Measurements from ENCODE around the gene IGF1R. TPM values are rescaled to one million over a fixed set of nuclear protein-coding genes. Genes with fewer than 3 reads are reported as not detected.

The IGF1R gene
- total RNA-seq, 1 donor from 2014 or later = 145 TPM

- H3K4me1 Mint-ChIP-seq (ENCODE audit: low read depth, unreplicated experiment) = peaks cover 27% of the 10 kb centered on the region
- peaks cover 3% of the 10 kb centered on the region for H3K9me3 Mint-ChIP-seq (ENCODE audit: unreplicated experiment)
- H3K27ac Mint-ChIP-seq (ENCODE audit: unreplicated experiment) = no peak overlapping the region
- DNase-seq = no peak
- no peak overlapping the region for H3K4me3 Mint-ChIP-seq (ENCODE audit: unreplicated experiment)
- no peak for TF ChIP-seq CTCF (IDR thresholded peaks at IDR 0.05; ENCODE audit: partially characterized antibody, unreplicated experiment)
- peaks cover 2% of the 10 kb centered on the region for H3K27me3 Mint-ChIP-seq (ENCODE audit: unreplicated experiment)
- no peaks in the 10 kb centered on the region for H3K36me3 Mint-ChIP-seq (ENCODE audit: unreplicated experiment)
These were observed 112.6 kb downstream of the IGF1R start for GRCh38 chr15:98760975-98761374.

- Mint-ChIP-seq H3K27me3 (ENCODE audit: unreplicated experiment) (peaks cover 2% of the 10 kb centered on the region), H3K4me3 (ENCODE audit: unreplicated experiment) (no peak overlapping the region), H3K36me3 (ENCODE audit: unreplicated experiment) (no peaks in the 10 kb centered on the region), H3K4me1 (ENCODE audit: low read depth, unreplicated experiment) (peaks cover 26% of the 10 kb centered on the region), H3K9me3 (ENCODE audit: unreplicated experiment) (peaks cover 3% of the 10 kb centered on the region), H3K27ac (ENCODE audit: unreplicated experiment) (no peak overlapping the region)
- DNase-seq = no peak
- TF ChIP-seq CTCF (IDR thresholded peaks at IDR 0.05; ENCODE audit: partially characterized antibody, unreplicated experiment) = no peak
These were observed 114.8 kb downstream of the IGF1R start for GRCh38 chr15:98763179-98763578.

- TF ChIP-seq CTCF (IDR thresholded peaks at IDR 0.05; ENCODE audit: partially characterized antibody, unreplicated experiment) = no peak
- H3K9me3 Mint-ChIP-seq (ENCODE audit: unreplicated experiment) = peaks cover 3% of the 10 kb centered on the region
- no peaks in the 10 kb centered on the region for H3K36me3 Mint-ChIP-seq (ENCODE audit: unreplicated experiment)
- no peak overlapping the region for H3K4me3 Mint-ChIP-seq (ENCODE audit: unreplicated experiment)
- peaks cover 15% of the 10 kb centered on the region for H3K4me1 Mint-ChIP-seq (ENCODE audit: low read depth, unreplicated experiment)
- peaks cover 2% of the 10 kb centered on the region for H3K27me3 Mint-ChIP-seq (ENCODE audit: unreplicated experiment)
- H3K27ac Mint-ChIP-seq (ENCODE audit: unreplicated experiment) = no peak overlapping the region
- DNase-seq = no peak
These were observed 116.0 kb downstream of the IGF1R start for GRCh38 chr15:98764291-98764690.

GRCh38 chr15:98765610-98766009 lies 117.3 kb downstream of the IGF1R start:
- DNase-seq = no peak
- Mint-ChIP-seq H3K27ac (ENCODE audit: unreplicated experiment) (no peak overlapping the region), H3K9me3 (ENCODE audit: unreplicated experiment) (peaks cover 3% of the 10 kb centered on the region), H3K4me1 (ENCODE audit: low read depth, unreplicated experiment) (peaks cover 11% of the 10 kb centered on the region), H3K36me3 (ENCODE audit: unreplicated experiment) (no peaks in the 10 kb centered on the region), H3K4me3 (ENCODE audit: unreplicated experiment) (no peak overlapping the region), H3K27me3 (ENCODE audit: unreplicated experiment) (peaks cover 2% of the 10 kb centered on the region)
- TF ChIP-seq CTCF (IDR thresholded peaks at IDR 0.05; ENCODE audit: partially characterized antibody, unreplicated experiment) = no peak

GRCh38 chr15:98767692-98768091 lies 119.4 kb downstream of the IGF1R start:
- H3K27ac Mint-ChIP-seq (ENCODE audit: unreplicated experiment) = no peak overlapping the region
- H3K9me3 Mint-ChIP-seq (ENCODE audit: unreplicated experiment) = peaks cover 3% of the 10 kb centered on the region
- no peak for TF ChIP-seq CTCF (IDR thresholded peaks at IDR 0.05; ENCODE audit: partially characterized antibody, unreplicated experiment)
- H3K4me1 Mint-ChIP-seq (ENCODE audit: low read depth, unreplicated experiment) = peaks cover 18% of the 10 kb centered on the region
- peaks cover 4% of the 10 kb centered on the region for H3K27me3 Mint-ChIP-seq (ENCODE audit: unreplicated experiment)
- H3K4me3 Mint-ChIP-seq (ENCODE audit: unreplicated experiment) = no peak overlapping the region
- no peak for DNase-seq
- H3K36me3 Mint-ChIP-seq (ENCODE audit: unreplicated experiment) = no peaks in the 10 kb centered on the region

Data from glutamatergic neuron (in vitro differentiated cells).